Hepatocyte (in vitro differentiated cells): ENCODE measurements around the gene SMIM44. TPM values are rescaled to one million over a fixed set of nuclear protein-coding genes. Genes with fewer than 3 reads are reported as not detected.

ENCODE experiments used
- DNase-seq: peaks from one replicate; pipeline ENCODE4 v3.0.0-alpha.2; 2016; ENCODE audit warnings: low spot score
- H2AFZ ChIP-seq: fragments of 200-600 bp; sonication (generic); 2 replicates; pipeline ENCODE4 v1.6.0; 2016; ENCODE audit warnings: antibody characterized with exemption, mild to moderate bottlenecking
- H3K27ac ChIP-seq: fragments of 200-600 bp; sonication (generic); 2 replicates; pipeline ENCODE4 v1.5.1; 2016; ENCODE audit warnings: mild to moderate bottlenecking
- H3K27me3 ChIP-seq: fragments of 200-600 bp; sonication (generic); 2 replicates; pipeline ENCODE4 v1.6.1; 2016
- H3K36me3 ChIP-seq: fragments of 200-600 bp; sonication (generic); replicated peaks from 2 replicates; pipeline ENCODE4 v1.5.1; 2016; ENCODE audit warnings: low read depth; ENCODE audit not compliant: insufficient read depth
- H3K4me1 ChIP-seq: fragments of 200-600 bp; sonication (generic); 2 replicates; pipeline ENCODE4 v1.5.1; 2016; ENCODE audit warnings: mild to moderate bottlenecking, moderate library complexity; ENCODE audit not compliant: insufficient read depth
- H3K4me2 ChIP-seq: fragments of 200-600 bp; sonication (generic); 2 replicates; pipeline ENCODE4 v1.6.0; 2016
- H3K4me3 ChIP-seq: fragments of 200-600 bp; sonication (generic); 2 replicates; pipeline ENCODE4 v1.5.1; 2016; ENCODE audit warnings: mild to moderate bottlenecking
- H3K79me2 ChIP-seq: fragments of 200-600 bp; sonication (generic); 2 replicates; pipeline ENCODE4 v1.6.0; 2017; ENCODE audit warnings: mild to moderate bottlenecking
- H3K9me2 ChIP-seq: fragments of 200-600 bp; sonication (generic); replicated peaks from 2 replicates; pipeline ENCODE4 v1.6.0; 2017; ENCODE audit warnings: mild to moderate bottlenecking; ENCODE audit not compliant: insufficient read depth
- H3K9me3 ChIP-seq: fragments of 200-600 bp; sonication (generic); 2 replicates; pipeline ENCODE4 v1.5.1; 2016; ENCODE audit warnings: low read depth, mild to moderate bottlenecking
- H4K20me1 ChIP-seq: fragments of 200-600 bp; sonication (generic); 2 replicates; pipeline ENCODE4 v1.6.0; 2016; ENCODE audit warnings: mild to moderate bottlenecking; ENCODE audit not compliant: insufficient read depth, poor library complexity, severe bottlenecking
- CTCF ChIP-seq: fragments of 200-600 bp; sonication (generic); IDR thresholded peaks from 2 replicates; pipeline ENCODE4 v1.5.1; 2016; ENCODE audit warnings: antibody characterized with exemption, mild to moderate bottlenecking; ENCODE audit not compliant: poor library complexity
- EZH2 ChIP-seq: fragments of 200-600 bp; sonication (generic); IDR thresholded peaks from 2 replicates; pipeline ENCODE4 v1.6.1; 2016; ENCODE audit warnings: antibody characterized with exemption, mild to moderate bottlenecking, borderline replicate concordance
- EZH2phosphoT487 ChIP-seq: fragments of 200-600 bp; sonication (generic); IDR thresholded peaks from one replicate; pipeline ENCODE4 v1.6.1; 2018; ENCODE audit warnings: antibody characterized with exemption, mild to moderate bottlenecking, low read depth, moderate library complexity; ENCODE audit not compliant: unreplicated experiment, severe bottlenecking
- WGBS: methylation state at CpG from one replicate; pipeline ENCODE4 v1.1.6; 2016; ENCODE audit warnings: low lambda C conversion rate; ENCODE audit errors: missing lambda C conversion rate; 5-methylcytosine and 5-hydroxymethylcytosine counted together
- polyA plus RNA-seq: library from polyadenylated mRNA; unstranded; fragments of >200 nt; fragmentation: Nextera tagmentation; extraction: Ambion mirVana; gene quantifications from 2 replicates; pipeline ENCODE4 v1.2.1, GENCODE V29; 2016
- total RNA-seq: library from RNA; depleted of rRNA; stranded (reverse); fragments of >200 nt; gene quantifications from 2 replicates; pipeline ENCODE4 v1.2.3, GENCODE V29; 2014

Gene SMIM44
- total and polyA plus RNA-seq, 2 experiments from 2014 or later, result not detected

GRCh38 chr19:3442487-3443071 lies 40.7 kb downstream of the SMIM44 start:
- Histone ChIP-seq H3K27ac (no peak overlapping the region), H3K4me1 (peaks cover 5% of the 10 kb centered on the region), H4K20me1 (no peaks in the 10 kb centered on the region), H3K79me2 (no peaks in the 10 kb centered on the region), H3K9me2 (no peaks in the 10 kb centered on the region), H3K4me2 (no peak overlapping the region), H3K9me3 (no peaks in the 10 kb centered on the region), H3K4me3 (no peak overlapping the region), H3K27me3 (no peaks in the 10 kb centered on the region), H3K36me3 (no peaks in the 10 kb centered on the region), H2AFZ (no peak overlapping the region)
- TF ChIP-seq EZH2 (no peak), EZH2phosphoT487 (no peak), CTCF (no peak)
- no peak for DNase-seq
- WGBS, result 95% methylated on average over 15 of the region's 15 CpGs

- no peak for DNase-seq
- Histone ChIP-seq H3K4me2 (no peak overlapping the region), H3K4me1 (peaks cover 5% of the 10 kb centered on the region), H3K36me3 (no peaks in the 10 kb centered on the region), H3K27me3 (no peaks in the 10 kb centered on the region), H4K20me1 (no peaks in the 10 kb centered on the region), H2AFZ (no peak overlapping the region), H3K9me2 (no peaks in the 10 kb centered on the region), H3K9me3 (no peaks in the 10 kb centered on the region), H3K4me3 (no peak overlapping the region), H3K79me2 (no peaks in the 10 kb centered on the region), H3K27ac (no peak overlapping the region)
- WGBS, result 72% methylated on average over 14 of the region's 14 CpGs
- TF ChIP-seq EZH2 (no peak), EZH2phosphoT487 (no peak), CTCF (no peak)
These were observed 41.3 kb downstream of the SMIM44 start for GRCh38 chr19:3441986-3442329.

GRCh38 chr19:3441089-3441985 lies 41.9 kb downstream of the SMIM44 start:
- TF ChIP-seq EZH2 (no peak), EZH2phosphoT487 (no peak), CTCF (no peak)
- Histone ChIP-seq H3K36me3 (no peaks in the 10 kb centered on the region), H3K9me2 (no peaks in the 10 kb centered on the region), H3K79me2 (no peaks in the 10 kb centered on the region), H3K27ac (no peak overlapping the region), H4K20me1 (no peaks in the 10 kb centered on the region), H3K4me1 (peaks cover 5% of the 10 kb centered on the region), H2AFZ (no peak overlapping the region), H3K27me3 (no peaks in the 10 kb centered on the region), H3K4me3 (no peak overlapping the region), H3K4me2 (no peak overlapping the region), H3K9me3 (no peaks in the 10 kb centered on the region)
- whole genome bisulfite sequencing, result 88% methylated on average over 18 of the region's 25 CpGs
- no peak for DNase-seq
